Heart right ventricle (tissue), 16 donors: Measurements from ENCODE around the gene CLDN20. TPM values are rescaled to one million over a fixed set of nuclear protein-coding genes. Genes with fewer than 3 reads are reported as not detected.

Source experiments
- ATAC-seq, 8 donors: fragments of 200-7000 bp; cut with Tn5 transposase; one replicate each; pipeline ENCODE4 v1.9.1; 2020; ENCODE audit warnings: mild to moderate bottlenecking in 8 of 8, moderate library complexity in 8 of 8, moderate number of reproducible peaks in 1 of 8
- DNase-seq, 2 donors: peaks; one replicate each; pipeline ENCODE4 v3.0.0-alpha.2; 2020
- H3K27ac ChIP-seq, 10 donors: fragments of 200-600 bp; sonication (generic) in 2 of 10; one replicate each; pipeline versions ENCODE4 v1.5.0 to v1.8.0; 2020 to 2022; ENCODE audit warnings: mild to moderate bottlenecking in 3 of 10
- H3K27me3 ChIP-seq, 7 donors: fragments of 200-600 bp; one replicate each; pipeline ENCODE4 v1.8.0; 2021 to 2022; ENCODE audit warnings: mild to moderate bottlenecking in 2 of 7
- H3K36me3 ChIP-seq, 9 donors: fragments of 200-600 bp; sonication (generic) in 1 of 9; one replicate each; pipeline versions ENCODE4 v1.5.0 to v1.8.0; 2020 to 2022; ENCODE audit warnings: mild to moderate bottlenecking in 2 of 9
- H3K4me1 ChIP-seq, 9 donors: fragments of 200-600 bp; sonication (generic) in 1 of 9; one replicate each; pipeline versions ENCODE4 v1.5.0 to v1.8.0; 2020 to 2022; ENCODE audit warnings: mild to moderate bottlenecking in 4 of 9
- H3K4me3 ChIP-seq, 10 donors: fragments of 200-600 bp; sonication (generic) in 2 of 10; one replicate each; pipeline versions ENCODE4 v1.5.0 to v1.8.0; 2020 to 2022; ENCODE audit warnings: mild to moderate bottlenecking in 7 of 10, moderate library complexity in 2 of 10
- H3K9me3 ChIP-seq, 11 donors: fragments of 200-600 bp in 10 of 11; sonication (generic) in 2 of 11; one replicate each; pipeline versions ENCODE4 v1.5.0 to v1.8.0; 2013 to 2022; ENCODE audit warnings: mild to moderate bottlenecking in 2 of 11, control low read depth in 1 of 11, moderate library complexity in 1 of 11
- WGBS, 2 donors: extraction: QIAGEN DNeasy Blood & Tissue Kit; methylation state at CpG; one replicate each; pipeline ENCODE4 v1.1.7; 2013; ENCODE audit warnings: inconsistent platforms in 1 of 2; 5-methylcytosine and 5-hydroxymethylcytosine counted together
- intact Hi-C, 10 donors: fragments of 100-400 bp; cut with DNase I; formaldehyde crosslinking; loops; one replicate each; pipeline versions ENCODE4 v1.11.1 to v1.14.2; 2022
- polyA plus RNA-seq, 2 donors: library from polyadenylated mRNA; stranded (reverse); fragments of 200-250 nt; gene quantifications; one replicate each; pipeline ENCODE4 v1.2.3, GENCODE V29; 2013
- total RNA-seq, 10 donors: library from RNA; stranded (reverse); fragmentation: NEBNext Ultra II Directional in 3 of 10; extraction: Animal tissue kit (Norgen Biotek cat#: 25700) in 3 of 10; gene quantifications; one replicate each; pipeline versions ENCODE4 v1.2.1 to v1.2.4, GENCODE V29; 2021 to 2023
- TF ChIP-seq, protein P1 (sequence below), 9 donors: fragments of 200-600 bp; sonication (generic) in 2 of 9; IDR thresholded peaks; one replicate each; pipeline versions ENCODE4 v1.5.0 to v1.8.0; 2021 to 2022; ENCODE audit warnings: antibody characterized with exemption in 9 of 9, mild to moderate bottlenecking in 5 of 9, moderate library complexity in 1 of 9
- donor health status: Arrhythmogenic right ventricular cardiomyopathy.
- donor health status: ischemic (EF 13 %, LVEDD 7.1; RV severe dilation, severe dysfunction).
- donor health status: healthy with polysubstance abuse.
- donor health status: DM: no; HTN: yes; CAD: no.
- donor health status: DM: no; HTN: no; CAD: no.
- donor health status: ischemic (EF 25% LVEDD 6.9; RV normal size, moderate dysfunction).
- donor health status: ischemic (EF 25% LVEDD 5.7; RV mildly dilated, moderate dysfunction).
- donor health status: healthy.
- donor health status: DM: yes; HTN: yes; CAD: no.
- donor health status: Ischemic cardiomyopathy.
- donor health status: ischemic (EF 35%, LVEDD 5.7; RV mildly dilated, moderate dysfunction).
- donor health status: nonischemic (EF 11% LVEDD 7.7; RV severe dilation, severe dysfunction).
- donor health status: DM: yes; HTN: yes; CAD: no.
- donor health status: PGD.
- donor health status: ischemic (EF 29% LVEDD 5.4; RV normal size, mild dysfunction).
- donor health status: nonischemic (EF 23%, LVEDD 6.1; RV moderate dilation, normal function).

Gene CLDN20
- total and polyA plus RNA-seq, 12 donors: not detected

- TF ChIP-seq, protein P1, sequence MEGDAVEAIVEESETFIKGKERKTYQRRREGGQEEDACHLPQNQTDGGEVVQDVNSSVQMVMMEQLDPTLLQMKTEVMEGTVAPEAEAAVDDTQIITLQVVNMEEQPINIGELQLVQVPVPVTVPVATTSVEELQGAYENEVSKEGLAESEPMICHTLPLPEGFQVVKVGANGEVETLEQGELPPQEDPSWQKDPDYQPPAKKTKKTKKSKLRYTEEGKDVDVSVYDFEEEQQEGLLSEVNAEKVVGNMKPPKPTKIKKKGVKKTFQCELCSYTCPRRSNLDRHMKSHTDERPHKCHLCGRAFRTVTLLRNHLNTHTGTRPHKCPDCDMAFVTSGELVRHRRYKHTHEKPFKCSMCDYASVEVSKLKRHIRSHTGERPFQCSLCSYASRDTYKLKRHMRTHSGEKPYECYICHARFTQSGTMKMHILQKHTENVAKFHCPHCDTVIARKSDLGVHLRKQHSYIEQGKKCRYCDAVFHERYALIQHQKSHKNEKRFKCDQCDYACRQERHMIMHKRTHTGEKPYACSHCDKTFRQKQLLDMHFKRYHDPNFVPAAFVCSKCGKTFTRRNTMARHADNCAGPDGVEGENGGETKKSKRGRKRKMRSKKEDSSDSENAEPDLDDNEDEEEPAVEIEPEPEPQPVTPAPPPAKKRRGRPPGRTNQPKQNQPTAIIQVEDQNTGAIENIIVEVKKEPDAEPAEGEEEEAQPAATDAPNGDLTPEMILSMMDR (IDR thresholded peaks at IDR 0.05): no peak
- peaks cover 0 to 37% (median 3%) of the 10 kb centered on the region in 9 donors for H3K36me3 ChIP-seq
- peaks cover 0 to under 1% (median 0%) of the 10 kb centered on the region in 11 donors for H3K9me3 ChIP-seq
- peak; percentile 98 for DNase-seq
- peak; percentile 99 to 100 (median 99) for ATAC-seq
- intact Hi-C loops: loop anchor here in 4 of 10 donors (1.0 to 10.0 kb wide), 5 partner anchors 36 to 1961 kb away; no protein-coding TSS in a partner anchor
- peak within 1 kb of the TSS; percentile 32 to 90 (median 84) for H3K27ac ChIP-seq
- no peaks in the 10 kb centered on the region for H3K27me3 ChIP-seq
- peak within 1 kb of the TSS; percentile 61 to 94 (median 80) for H3K4me3 ChIP-seq
- peaks cover 0 to 28% (median 14%) of the 10 kb centered on the region in 9 donors for H3K4me1 ChIP-seq
- WGBS, 2 donors: 0% methylated on average over 52 of the region's 52 CpGs
These were observed 50.4 kb downstream of the CLDN20 start, which contains the start of gene TFB1M for GRCh38 chr6:155314092-155314772. TSS of gene TFB1M (minus strand) at chr6:155314484. CDS start at chr6:155314428, 56 bp downstream.

GRCh38 chr6:155314773-155315515 is 51.1 kb downstream of the CLDN20 start:
- peaks cover 0 to 28% (median 14%) of the 10 kb centered on the region in 9 donors for H3K4me1 ChIP-seq
- TF ChIP-seq, protein P1 (IDR thresholded peaks at IDR 0.05): no peak
- ATAC-seq (peak; percentile 30 to 71 (median 58)), DNase-seq (peak; percentile 25 to 34)
- H3K27ac ChIP-seq: peak overlapping the region; percentile 32 to 90 (median 84)
- no peaks in the 10 kb centered on the region for H3K27me3 ChIP-seq
- intact Hi-C loops: loop anchor here in 6 of 10 donors (1.0 to 10.0 kb wide), 5 partner anchors 37 to 1960 kb away; no protein-coding TSS in a partner anchor
- peaks cover 0 to 3% (median 0%) of the 10 kb centered on the region in 11 donors for H3K9me3 ChIP-seq
- peak overlapping the region; percentile 61 to 94 (median 80) for H3K4me3 ChIP-seq
- 4 to 5% methylated on average over 20 of the region's 20 CpGs for WGBS, 2 donors
- H3K36me3 ChIP-seq: peaks cover 0 to 30% (median 0%) of the 10 kb centered on the region in 9 donors

- H3K27ac ChIP-seq: peak overlapping the region in 9 of 10 donors; percentile 32 to 90 (median 84)
These were observed 51.7 kb downstream of the CLDN20 start for GRCh38 chr6:155315516-155315871.

More at GRCh38 chr6:155315516-155315871, 51.7 kb downstream of the CLDN20 start:
- no peak for DNase-seq
- no peak for ATAC-seq
- peaks cover 0 to 24% (median 0%) of the 10 kb centered on the region in 9 donors for H3K36me3 ChIP-seq
- peaks cover 0 to 3% (median 0%) of the 10 kb centered on the region in 11 donors for H3K9me3 ChIP-seq
- H3K4me1 ChIP-seq: peaks cover 0 to 29% (median 14%) of the 10 kb centered on the region in 9 donors
- TF ChIP-seq, protein P1 (IDR thresholded peaks at IDR 0.05): no peak
- 19 to 29% methylated on average over 3 of the region's 3 CpGs for WGBS, 2 donors
- intact Hi-C loops: loop anchor here in 5 of 10 donors (5.0 to 10.0 kb wide), 4 partner anchors 131 to 1959 kb away; no protein-coding TSS in a partner anchor
- H3K27me3 ChIP-seq: no peaks in the 10 kb centered on the region
- peak overlapping the region in 7 of 10 donors; percentile 68 to 94 (median 84) for H3K4me3 ChIP-seq
